ENCODE results near the gene SEMA3A. TPM values are rescaled to one million over a fixed set of nuclear protein-coding genes. Genes with fewer than 3 reads are reported as not detected.
A peak's percentile ranks its signal among the peaks of the same experiment; 100 is the strongest.

Gene SEMA3A
- polyA plus RNA-seq, 1 donor, result 24.0 TPM

GRCh38 chr7:83921271-83921940 is 273.2 kb downstream of the SEMA3A start:
- peak; percentile 32 for DNase-seq

- DNase-seq, result no peak
These were observed 276.4 kb downstream of the SEMA3A start for GRCh38 chr7:83918142-83918541.

- DNase-seq, result no peak
These were observed 281.4 kb downstream of the SEMA3A start for GRCh38 chr7:83913174-83913573.

DNA sequence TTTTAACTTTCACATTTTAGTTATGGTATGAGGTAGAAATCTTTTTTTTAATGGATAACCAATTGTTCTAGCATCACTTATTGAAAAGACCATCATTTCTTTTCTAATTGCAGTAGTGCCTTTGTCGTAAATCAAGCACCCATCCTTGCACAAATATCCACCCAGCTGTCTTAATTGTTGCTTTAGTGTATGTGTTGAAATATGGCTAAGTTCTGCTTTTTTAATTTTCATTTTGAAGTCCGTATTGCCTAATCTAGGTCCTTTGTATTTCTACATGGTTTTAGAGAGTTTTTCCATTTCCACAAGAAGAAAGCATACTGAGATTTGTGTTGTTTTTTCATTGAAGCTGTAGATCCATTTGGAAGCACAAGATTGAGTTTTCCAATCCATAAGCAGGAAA is 286.1 kb downstream of the SEMA3A start:
- no peak for DNase-seq
